HTR-8/SVneo (cell line): ENCODE measurements around the gene SIK3.
"Not testable (repeated sequence)": the region's sequence is repeated elsewhere in the genome, so short reads cannot be mapped to it uniquely, and the experiment has no call there.

Source experiments
- DNase-seq: peaks from one replicate; pipeline ENCODE4 v3.0.0; 2011; ENCODE audit warnings: low spot score, mixed read lengths; ENCODE audit not compliant: insufficient read length
- FAIRE-seq: peaks from 2 replicates; lab custom pipeline; 2011; peaks lifted over from hg19 to GRCh38; lab: Jason Lieb, UNC

SIK3 gene

GRCh38 chr11:116835042-116835772 is 263.0 kb downstream of the SIK3 start:
- FAIRE-seq (no peak), DNase-seq (no peak)

GRCh38 chr11:116834535-116835041 is 263.6 kb downstream of the SIK3 start:
- FAIRE-seq, DNase-seq: not testable (repeated sequence)

GRCh38 chr11:116833816-116834534 is 264.3 kb downstream of the SIK3 start:
- FAIRE-seq (no peak), DNase-seq (no peak)

GRCh38 chr11:116833491-116833815 is 264.8 kb downstream of the SIK3 start:
- no peak for DNase-seq
- no peak for FAIRE-seq

- DNase-seq: no peak
- no peak for FAIRE-seq
Observed at GRCh38 chr11:116832350-116833290, 265.6 kb downstream of the SIK3 start.

GRCh38 chr11:116831790-116832349 is 266.4 kb downstream of the SIK3 start:
- DNase-seq (no peak), FAIRE-seq (no peak)

- DNase-seq: no peak
Observed at GRCh38 chr11:116830184-116830912, 267.9 kb downstream of the SIK3 start.

GRCh38 chr11:116829525-116830183 is 268.6 kb downstream of the SIK3 start, which contains the start of gene APOC3:
TSS of gene APOC3 (plus strand) at chr11:116829907. CDS start at chr11:116830583, 676 bp downstream.
- DNase-seq: no peak
- FAIRE-seq: no peak

More at GRCh38 chr11:116830184-116830912, 267.9 kb downstream of the SIK3 start:
- FAIRE-seq: no peak

GRCh38 chr11:116828632-116829524 is 269.4 kb downstream of the SIK3 start:
- DNase-seq (no peak), FAIRE-seq (no peak)

GRCh38 chr11:116827461-116827860 is 270.8 kb downstream of the SIK3 start:
- FAIRE-seq (no peak), DNase-seq (no peak)

- DNase-seq (no peak), FAIRE-seq (no peak)
Observed at GRCh38 chr11:116826751-116827431, 271.3 kb downstream of the SIK3 start.

GRCh38 chr11:116825854-116826750 is 272.1 kb downstream of the SIK3 start:
- FAIRE-seq: peak; percentile 72
- DNase-seq: no peak

GRCh38 chr11:116825434-116825833 is 272.8 kb downstream of the SIK3 start:
- DNase-seq (no peak), FAIRE-seq (no peak)

GRCh38 chr11:116823031-116823843 is 275.0 kb downstream of the SIK3 start, which contains the start of gene APOA4:
TSS of gene APOA4 (minus strand) at chr11:116823304. CDS start at chr11:116823191, 113 bp downstream.
- FAIRE-seq (no peak), DNase-seq (no peak)

GRCh38 chr11:116822575-116822974 is 275.7 kb downstream of the SIK3 start:
- DNase-seq: no peak
- no peak for FAIRE-seq
